SW 1271 (cell line): ENCODE measurements around the gene GPATCH2.
"Not testable (repeated sequence)": the region's sequence is repeated elsewhere in the genome, so short reads cannot be mapped to it uniquely, and the experiment has no call there.

Source experiments
- DNase-seq, 2 experiments: peaks; one replicate each; lab custom pipeline; 2025; lab: John Stamatoyannopoulos, UW

The GPATCH2 gene

DNA sequence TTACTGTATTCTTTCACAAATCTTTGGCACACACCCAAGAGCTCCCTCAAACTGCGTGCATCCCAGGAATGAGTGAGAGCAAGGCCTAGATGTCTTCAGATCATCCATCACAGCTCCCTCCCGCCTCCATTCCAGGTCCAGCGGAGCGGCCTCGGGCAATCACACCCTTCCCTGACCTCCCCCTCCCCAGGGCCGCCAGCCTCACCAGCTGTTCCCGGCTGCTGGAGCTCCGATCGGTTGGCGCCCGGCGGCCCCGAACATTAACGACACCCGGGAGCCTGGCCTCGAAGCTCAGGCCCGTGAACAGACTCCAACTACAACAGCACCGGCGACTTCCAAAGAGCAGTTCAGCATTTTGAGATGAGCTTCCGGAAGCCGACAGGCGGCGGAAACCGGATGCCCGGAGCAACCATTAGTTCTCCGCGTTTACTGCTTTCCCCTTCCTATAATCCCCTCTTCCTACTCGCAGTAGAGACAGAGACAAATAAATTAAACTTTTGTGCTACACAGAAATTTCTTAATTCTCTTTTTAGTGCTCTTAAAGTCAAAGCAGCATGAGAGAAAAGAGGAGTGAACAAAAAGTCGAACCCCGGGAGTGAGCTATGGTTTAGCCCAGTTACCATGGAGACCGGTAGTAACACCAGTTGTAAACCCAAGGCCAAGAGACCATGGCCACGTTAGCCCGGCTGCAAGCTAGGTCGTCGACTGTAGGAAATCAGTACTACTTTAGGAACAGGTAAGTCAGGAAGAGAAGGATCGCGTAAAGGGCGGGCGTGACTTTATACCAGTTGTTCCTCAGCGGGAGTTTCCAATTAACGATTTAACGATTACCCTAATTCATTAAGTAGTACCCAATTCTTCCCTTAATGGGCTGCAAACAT is at the start of gene GPATCH2, which contains the start of gene SPATA17:
GPATCH2 (minus strand) TSS at position 380 of the 881 bp plus-strand sequence; CDS start at position 261, 119 bp downstream.
SPATA17 (plus strand) TSS at position 634 of the 881 bp plus-strand sequence; CDS start at position 669, 35 bp downstream.
- peak; percentile 57 to 93 for DNase-seq

DNA sequence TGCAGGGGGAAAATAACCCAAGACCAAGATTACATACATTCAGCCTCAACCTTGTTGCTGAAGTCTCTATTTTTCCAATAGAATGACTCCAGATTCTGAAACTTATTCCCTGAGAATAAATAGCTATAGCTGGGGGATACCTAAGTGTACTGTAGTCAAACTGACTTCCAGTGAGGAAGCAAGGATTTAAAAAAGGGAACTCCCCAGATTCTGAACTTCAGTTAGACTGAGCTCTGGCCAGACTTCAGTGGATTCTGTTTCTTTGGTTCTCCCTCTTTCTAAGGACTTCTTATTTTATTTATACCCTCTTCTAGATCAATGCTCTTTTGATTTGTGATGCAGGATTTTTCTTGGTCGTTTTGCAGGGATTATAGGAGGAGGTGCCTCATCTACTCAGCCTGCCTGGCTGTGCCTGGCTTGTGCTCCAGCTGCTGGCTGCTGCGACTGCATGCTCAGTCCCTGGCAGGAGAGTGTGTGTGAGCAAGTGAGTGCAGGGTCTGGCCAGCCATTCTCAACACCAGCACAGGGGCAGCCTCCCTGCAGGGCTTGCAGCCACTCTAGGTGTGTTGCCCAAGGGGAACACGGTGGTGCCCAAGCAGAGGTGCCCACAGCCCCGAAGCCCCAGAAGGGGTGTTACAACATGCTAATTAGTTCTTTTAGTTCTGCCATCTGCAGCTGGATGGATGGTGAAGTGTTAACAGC is 43.3 kb upstream of the GPATCH2 start:
- DNase-seq = no peak

DNA sequence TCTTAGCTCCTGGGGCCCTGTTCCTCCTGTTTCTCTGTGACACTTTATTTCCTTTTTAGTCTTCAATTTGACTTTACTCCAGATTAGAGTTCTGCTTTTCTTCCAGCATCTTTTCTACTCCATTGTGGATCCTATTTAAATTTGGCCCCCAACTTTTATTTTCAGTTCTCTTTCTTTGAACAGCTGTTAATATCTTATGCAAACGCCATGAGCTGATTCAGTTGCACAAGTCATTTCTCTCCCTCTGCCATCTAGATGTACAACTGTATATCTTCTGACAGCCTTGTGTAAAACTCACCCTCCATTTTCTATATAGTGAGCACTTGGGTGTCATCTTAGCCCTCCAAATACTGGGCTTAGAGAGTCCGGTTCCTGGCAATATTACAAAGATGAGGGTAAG is 42.5 kb upstream of the GPATCH2 start:
- no peak for DNase-seq

DNA sequence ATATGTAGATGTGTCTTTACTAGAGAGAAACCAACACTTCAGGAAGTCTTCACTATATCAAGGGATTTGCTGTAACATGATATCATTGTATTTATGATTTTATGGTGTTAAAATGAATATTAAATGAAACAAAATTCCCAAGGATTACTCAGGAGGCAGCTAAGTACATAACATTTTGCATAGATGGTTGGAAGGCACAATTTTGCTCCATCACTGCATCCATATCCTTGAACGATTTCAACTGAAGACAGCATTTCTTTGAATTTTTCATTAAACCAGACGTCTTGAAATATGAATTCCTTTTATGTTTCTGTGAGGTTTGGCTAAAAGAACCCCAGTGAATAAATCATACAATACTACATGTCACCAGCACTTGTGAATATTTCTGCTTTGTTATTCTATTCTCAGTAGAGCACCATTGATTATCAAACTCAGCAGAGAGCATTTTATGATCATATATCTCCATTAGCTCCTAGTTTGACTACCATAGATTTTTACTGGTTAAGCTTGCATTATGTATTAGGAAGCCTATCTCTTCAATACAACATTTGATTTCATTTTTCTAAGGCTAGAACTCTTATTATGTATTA is 37.6 kb upstream of the GPATCH2 start:
- no peak for DNase-seq

DNA sequence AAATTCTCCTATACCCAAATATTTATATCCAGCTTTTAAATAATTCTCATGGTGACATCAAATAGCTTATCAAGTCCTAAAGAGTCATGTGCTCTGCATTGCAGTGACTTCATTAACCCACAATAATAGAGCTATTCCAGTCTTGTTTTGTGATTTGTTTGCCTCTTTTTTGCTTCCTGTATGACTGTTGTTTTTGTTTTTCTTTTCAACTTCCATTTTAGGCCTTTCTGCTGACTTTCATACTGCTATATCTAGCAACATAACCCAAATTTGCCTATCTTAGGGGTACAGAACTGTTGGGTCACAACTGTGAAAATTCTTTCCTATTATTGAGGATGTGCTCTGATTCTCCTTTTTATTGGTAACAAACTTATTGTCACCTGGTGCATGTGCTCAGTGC is 30.5 kb upstream of the GPATCH2 start:
- DNase-seq = no peak

DNA sequence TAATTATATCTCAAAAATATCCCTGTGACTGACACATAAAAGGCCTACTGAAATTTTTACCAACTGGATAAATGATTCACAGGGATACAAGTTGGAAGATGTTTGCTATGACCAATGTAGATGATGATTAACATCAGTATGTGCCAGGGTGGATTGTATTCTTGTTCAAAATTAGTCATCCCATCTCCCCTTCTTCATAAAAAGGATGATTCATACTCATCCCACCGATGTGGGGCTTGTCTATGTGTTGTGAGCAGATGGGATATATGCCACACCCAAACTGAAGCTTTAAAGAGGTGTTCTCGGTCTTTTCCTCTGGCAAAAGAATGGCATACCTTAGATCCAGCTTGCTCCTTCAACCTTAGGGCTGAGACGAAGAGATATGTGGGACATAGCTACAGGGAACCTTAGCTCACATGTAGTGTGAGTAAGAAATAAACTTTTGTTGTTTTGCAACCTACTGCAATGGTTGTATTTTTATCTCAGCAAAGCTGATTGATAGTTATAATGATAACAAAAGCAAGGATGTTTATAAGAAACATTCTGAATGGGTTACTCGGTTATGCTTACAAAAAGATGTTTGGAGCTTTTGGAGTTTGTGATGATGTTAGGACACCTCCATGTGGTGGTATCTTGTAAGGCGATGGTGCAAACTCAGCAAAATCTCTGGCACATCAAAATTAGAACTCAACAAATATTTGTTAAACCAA is 29.6 kb upstream of the GPATCH2 start:
- DNase-seq = no peak

DNA sequence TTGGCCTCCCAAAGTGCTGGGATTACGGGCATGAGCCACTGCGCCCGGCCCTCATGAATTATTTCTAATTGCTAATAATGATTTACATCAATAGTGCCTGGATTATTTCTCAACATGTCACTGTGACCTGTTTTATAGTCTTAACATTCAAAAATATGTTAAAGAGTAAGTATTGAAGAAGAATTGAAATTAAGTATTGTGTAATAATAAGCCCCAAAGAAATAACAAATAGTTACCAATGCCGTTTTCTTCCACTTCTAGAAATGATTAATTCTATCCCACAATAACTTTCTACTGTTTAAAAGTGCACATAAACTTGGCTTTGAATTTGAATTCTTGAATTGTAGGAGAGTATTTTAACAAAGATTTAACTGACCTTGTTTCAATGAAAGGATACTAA is 19.8 kb upstream of the GPATCH2 start:
- DNase-seq = no peak

DNA sequence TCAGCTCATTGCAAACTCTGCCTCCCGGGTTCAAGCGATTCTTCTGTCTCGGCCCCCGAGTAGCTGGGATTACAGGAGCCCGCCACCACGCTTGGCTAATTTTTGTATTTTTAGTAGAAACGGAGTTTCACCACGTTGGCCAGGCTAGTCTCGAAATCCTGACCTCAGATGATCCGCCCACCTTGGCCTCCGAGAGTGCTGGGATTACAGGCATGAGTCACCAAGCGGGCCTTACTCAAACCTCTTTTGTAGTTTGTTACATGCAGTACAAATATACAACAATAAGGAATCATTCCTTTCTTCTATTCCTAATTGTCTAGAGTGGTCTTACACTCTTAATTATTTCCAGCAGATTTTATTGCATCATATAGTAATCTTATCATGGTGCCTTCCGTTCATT is 16.9 kb upstream of the GPATCH2 start:
- no peak for DNase-seq

DNA sequence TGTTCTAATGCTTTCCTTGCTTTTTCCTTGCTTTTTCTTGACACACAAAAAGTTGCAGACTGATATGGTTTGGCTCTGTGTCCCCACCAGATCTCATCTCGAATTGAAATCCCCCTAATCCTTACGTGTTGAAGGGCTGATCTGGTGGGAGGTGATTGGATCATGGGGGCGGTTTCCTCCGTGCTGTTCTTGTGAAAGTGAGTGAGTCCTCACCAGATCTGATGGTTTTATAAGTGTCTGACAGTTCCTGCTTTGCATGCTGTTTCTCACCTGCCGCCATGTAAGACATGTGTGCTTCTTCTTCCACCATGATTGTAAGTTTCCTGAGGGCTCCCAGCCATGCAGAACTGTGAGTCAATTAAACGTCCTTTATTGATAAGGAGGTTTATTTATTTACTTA is 11.6 kb upstream of the GPATCH2 start:
- DNase-seq = no peak

DNA sequence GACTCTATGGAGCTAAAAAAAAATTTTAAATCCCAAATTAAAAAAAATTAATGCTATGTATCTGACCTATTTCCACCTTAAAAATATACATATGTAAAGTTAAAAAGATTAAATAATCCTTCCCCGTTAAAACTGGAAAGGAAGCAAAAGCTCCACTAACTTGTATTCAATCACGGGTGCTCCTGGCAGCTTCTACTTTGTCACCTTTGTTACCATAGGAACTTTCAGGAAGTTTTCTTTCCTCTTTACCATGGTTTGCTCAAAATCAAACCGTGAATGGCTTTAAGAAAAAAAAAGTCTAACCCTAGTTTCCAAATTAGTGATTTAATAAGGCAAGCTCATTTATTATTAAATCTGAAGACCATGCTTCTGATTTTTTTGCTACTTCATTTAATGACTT is 3.5 kb downstream of the GPATCH2 start:
- no peak for DNase-seq

DNA sequence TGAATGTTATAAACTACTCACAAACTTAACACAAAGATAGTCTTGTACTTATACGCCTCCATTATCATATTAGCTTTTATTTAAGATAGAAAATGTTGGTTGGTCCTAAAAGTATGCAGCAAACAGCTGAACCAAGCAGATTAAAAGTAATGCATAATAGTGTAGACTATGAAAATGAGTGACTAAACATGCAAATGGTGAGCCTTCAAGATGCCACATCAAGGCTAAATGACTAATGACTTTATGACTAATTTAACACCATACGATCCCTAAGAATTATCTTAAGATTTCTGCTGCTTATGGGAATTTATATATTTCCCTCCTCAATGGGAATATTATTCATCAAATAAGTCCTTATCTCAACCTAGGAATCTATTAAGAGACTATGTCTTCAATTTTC is 4.6 kb downstream of the GPATCH2 start:
- no peak for DNase-seq

DNA sequence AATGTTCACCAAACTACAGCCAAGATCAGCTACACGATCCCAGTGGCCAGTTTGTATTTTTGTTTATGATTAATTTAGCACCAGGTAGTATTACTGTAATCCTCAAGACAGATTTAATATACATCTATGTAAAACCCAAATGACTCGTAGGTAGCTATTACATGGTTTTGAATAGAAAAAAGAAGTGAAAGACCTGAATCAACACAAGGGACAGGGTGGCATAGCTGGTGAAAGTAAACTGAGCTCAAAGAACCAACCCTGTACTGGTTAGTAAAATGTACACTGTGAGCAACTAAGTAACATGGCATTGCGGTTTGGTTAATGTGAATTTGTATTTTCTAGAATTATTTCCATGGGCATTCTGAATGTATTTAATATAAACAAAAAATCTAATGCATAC is 8.8 kb downstream of the GPATCH2 start:
- DNase-seq = no peak

DNA sequence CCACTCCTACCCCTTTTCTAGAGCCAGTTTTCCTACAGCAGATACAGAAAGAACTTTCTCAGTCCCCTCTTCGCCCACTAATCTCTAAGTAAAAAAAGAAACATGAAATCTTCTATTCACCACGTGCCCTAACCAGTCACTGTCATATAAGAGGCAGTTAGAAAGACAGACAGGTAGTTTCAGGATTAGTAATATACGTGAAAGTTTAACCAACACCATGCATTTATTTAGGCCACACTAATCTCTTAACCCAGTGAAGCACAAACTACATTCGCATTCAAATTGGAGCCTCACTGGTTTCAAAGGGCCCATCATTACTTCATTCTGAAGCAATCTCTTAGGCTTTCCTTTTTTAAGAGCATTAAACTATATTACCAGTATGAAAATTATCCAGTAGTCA is 10.1 kb downstream of the GPATCH2 start:
- no peak for DNase-seq

DNA sequence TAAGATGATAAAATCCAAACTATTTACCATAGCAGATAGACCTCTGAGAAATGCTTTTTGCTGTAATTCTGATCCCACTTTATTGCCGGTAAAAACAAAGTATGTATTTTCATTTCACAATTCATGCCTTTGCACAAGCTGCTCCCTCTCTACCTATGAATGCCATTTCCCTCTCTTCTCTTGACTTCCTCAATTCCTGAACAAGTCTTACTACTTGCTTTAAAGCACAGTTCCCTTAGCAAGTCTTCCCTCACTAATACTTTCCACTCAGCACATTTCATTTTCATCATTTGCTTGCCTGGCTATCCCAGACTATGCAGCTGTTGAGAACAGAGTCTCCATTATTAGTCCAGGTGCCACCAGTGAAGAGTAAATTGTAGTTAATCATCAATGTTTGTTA is 13.8 kb downstream of the GPATCH2 start:
- DNase-seq = no peak

DNA sequence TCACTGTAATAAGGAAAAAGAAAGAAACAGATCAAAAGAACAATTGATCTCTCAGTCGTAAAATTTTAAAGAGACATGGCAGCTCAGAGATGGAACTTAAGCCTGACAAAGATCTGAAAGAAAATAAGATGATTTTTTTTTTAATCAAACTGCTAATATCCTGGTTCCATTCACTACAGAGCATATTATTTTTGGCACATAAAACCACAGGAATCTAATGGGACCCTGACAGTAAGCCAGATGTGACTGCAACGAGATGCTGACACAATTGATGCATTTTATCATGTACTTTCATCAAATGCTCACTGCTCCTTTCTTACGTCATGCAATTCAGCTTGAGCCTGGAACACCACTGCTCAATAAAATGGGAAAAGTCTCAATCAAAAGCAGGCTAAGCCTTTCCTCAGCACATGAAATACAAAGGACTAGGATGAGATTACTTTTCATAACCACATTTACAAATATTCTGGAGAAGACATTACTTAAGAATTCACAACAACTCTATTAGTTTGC is 16.6 kb downstream of the GPATCH2 start:
- DNase-seq = no peak

DNA sequence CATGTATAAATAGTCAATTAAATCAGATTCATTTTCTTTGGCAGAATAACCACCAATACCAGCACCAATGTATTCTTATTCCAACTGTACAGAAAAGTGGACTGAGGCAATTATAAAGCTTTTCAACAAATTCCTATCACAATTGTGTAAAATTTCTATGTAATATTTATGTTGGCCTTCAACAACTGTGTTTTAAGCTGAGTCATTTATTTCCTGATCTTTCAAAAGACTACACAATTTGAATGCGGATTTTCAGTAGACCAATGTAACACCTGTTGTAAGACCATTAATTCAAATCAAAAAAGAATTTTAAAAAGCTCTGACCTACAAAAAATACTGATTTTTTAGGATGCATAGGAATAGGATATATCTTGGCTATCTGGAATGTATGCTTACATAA is 25.5 kb downstream of the GPATCH2 start:
- no peak for DNase-seq

DNA sequence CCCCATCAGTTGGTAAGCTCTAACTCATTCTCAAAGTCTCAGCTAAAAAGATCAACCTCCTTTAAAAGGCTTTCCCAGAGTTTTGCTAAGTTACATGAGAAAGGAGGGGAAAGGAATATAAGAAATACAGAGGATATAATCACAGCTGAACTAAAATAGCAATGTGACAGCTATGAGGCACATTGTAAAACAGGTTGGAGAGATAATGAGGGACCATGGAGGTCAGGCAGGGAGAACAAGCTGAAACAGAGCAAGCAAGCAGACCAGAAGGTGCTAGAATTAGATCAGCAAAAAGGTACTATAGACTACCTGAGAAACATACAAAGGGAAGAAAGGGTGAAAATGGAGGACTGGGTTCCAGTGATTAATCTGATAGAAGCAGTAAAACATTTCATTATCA is 28.5 kb downstream of the GPATCH2 start:
- no peak for DNase-seq

DNA sequence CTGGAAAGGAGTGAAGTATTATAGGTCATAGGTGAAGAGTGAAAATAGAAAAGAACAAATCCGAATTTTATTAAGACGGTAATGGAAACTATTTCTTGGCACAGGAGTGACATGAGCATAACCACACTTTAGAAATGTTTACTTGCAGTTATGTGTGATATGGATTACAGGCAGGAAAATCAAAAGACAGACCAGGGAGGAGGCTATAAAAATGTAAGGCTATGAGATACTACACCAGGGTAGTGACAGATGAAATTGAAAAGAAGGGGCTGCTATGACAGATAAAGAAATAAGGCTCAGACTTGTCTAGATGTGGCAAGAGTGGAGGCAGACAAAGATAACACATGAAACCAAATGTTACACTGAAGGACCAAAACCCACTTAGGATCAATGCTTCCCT is 31.7 kb downstream of the GPATCH2 start:
- no peak for DNase-seq

DNA sequence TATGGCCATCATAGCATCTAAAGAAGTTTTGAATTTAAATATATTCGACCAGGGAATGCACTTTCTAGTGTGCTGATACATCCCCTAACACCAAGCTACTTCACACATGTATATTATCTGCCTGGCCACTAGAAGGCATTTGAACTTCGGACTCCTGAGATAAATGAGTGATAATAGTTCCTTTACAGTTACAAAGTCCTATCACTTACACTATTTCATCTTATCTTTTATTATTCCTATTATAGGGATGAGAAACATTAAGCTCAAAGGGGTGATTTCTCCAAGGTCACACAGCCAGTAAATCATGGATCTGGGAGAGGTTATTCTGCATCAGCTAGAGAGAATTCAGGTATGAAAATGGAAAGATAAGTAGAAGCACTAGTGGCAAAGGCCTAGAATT is 40.3 kb downstream of the GPATCH2 start:
- DNase-seq = no peak

DNA sequence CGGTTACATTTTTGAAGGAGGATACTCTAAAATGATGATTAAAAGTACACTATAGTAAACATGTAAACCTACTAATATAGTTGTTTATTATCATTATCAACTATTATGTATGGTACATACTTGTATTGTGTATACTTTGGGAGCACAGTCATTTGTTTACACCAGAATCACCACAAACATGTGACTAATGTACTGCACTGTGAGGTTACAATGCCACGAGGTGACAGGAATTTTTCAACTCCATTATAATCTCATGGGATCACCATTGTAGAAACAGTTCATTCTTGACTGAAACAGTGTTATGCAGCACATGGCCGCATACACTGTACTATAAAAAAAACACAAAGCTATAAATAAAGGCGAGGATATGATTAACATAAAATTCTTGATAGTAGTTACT is 44.3 kb downstream of the GPATCH2 start:
- no peak for DNase-seq

DNA sequence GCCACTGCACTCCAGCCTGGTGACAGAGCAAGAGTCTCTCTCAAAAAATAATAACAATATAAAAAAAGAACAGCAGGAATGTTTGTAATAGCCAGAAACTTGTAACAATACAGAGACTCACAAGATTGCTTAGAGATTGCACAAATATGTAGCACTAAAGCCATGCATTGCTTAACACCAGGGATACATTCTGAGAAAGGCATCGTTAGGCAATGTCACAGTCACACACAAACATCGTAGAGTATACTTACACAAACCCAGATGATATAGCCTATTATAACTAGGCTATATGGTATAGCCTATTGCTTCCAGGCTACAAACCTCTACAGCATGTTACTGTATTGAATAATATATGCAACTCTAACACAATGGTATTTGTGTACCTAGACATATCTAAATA is 45.3 kb downstream of the GPATCH2 start:
- DNase-seq = no peak

DNA sequence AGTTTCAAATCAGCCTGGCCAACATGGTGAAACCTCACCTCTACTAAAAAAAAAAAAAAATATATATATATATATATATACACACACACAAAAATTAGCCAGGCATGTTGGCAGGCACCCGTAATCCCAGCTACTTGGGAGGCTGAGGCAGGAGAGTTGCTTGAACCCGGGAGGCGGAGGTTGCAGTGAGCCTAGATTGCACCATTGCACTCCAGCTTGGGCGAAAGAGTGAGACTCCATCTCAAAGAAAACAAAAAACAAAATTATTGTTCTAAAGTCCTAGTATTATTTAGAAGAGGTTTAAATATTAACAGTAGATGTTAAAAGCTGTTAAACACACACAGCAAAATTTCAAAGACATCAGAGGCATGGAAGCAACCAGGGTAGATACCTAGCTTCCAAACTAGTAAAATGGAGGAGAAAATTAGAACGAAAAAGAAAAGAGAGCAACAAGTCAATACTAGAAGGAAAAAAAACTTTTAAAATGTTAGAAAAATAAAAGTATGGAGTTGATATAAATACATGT is 46.5 kb downstream of the GPATCH2 start:
- DNase-seq = not testable (repeated sequence)
